ENCODE results near the gene ANKLE1.

The ANKLE1 gene

GRCh38 chr19:17328517-17329365 is 47.0 kb downstream of the ANKLE1 start:
- no peak for DNase-seq

- DNase-seq = no peak
Observed at GRCh38 chr19:17329366-17330261, 47.9 kb downstream of the ANKLE1 start.

GRCh38 chr19:17330262-17331044 is 48.8 kb downstream of the ANKLE1 start:
- no peak for DNase-seq

- DNase-seq = no peak
Observed at GRCh38 chr19:17331045-17331558, 49.4 kb downstream of the ANKLE1 start.

GRCh38 chr19:17332360-17332676 is 50.6 kb downstream of the ANKLE1 start:
- DNase-seq = no peak

- no peak for DNase-seq
Observed at GRCh38 chr19:17332677-17333581, 51.2 kb downstream of the ANKLE1 start.

- no peak for DNase-seq
Observed at GRCh38 chr19:17333611-17334413, 52.1 kb downstream of the ANKLE1 start.

- no peak for DNase-seq
Observed at GRCh38 chr19:17334414-17335409, 53.0 kb downstream of the ANKLE1 start, which contains the start of gene ANO8. TSS of gene ANO8 (minus strand) at chr19:17334855. CDS start at chr19:17334670, 185 bp downstream.

- DNase-seq = no peak
Observed at GRCh38 chr19:17335575-17335974, 53.9 kb downstream of the ANKLE1 start.

All from cortex of kidney (tissue), 1 donor.